Measurements from ENCODE around the gene ZNF70.

Gene ZNF70

GRCh38 chr22:23779083-23779482 lies 28.2 kb upstream of the ZNF70 start:
- DNase-seq (ENCODE audit: low read depth, low spot score): no peak

DNA sequence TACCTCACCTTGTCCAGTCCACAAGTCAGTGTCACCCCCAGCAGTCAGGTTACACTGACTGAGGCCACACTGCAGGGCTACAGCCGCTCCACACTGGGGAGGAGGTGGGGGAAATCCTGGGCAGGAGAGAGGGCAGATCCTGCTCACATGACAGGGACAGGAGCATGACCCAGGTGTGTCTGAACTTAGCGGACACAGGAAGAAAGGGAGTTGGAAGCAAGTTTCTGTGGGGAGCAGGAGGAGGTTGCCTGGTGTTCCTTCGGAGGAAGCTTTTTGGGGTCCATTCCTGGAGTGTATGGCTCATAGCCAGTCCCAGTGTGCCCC lies 27.6 kb upstream of the ZNF70 start:
- DNase-seq (ENCODE audit: low read depth, low spot score): no peak

DNA sequence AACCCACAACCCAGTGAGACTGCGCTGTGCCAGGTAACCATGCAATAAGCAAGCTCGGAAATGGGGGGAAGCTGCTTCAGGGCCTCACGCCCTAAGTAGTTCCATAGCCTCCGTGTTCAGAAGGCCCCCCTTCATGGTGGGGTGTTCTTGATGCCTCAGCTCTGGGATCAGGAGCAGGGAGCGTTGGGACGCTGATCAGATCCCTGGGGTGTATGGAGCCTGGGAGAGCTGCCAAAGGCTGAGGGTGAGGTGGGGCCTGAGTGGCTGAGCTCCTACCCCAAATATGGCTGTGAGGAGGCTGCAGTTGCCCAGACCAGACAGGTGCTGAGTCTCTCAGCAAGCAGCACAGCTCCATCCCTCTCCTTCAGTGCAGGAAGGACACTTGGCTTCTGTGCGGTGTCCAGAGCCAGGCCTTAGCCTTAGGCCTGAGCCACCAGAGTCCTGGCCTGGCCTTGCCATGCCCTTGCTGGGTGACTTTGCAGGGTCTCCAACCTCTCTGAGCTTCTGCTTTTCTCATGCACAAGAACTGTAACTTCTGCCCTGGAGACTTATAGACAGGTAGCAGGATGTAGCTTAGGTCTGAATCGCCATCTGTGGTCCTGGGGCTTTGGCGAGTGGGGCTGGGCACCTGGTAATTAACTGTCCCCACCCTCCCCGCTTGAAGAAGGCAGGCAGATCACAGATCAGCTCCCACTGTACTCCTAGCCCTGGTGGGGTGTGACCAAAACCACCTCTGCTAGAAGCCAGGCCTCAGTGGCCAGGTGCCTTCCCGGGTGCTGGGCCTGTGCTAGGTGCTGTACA lies 27.1 kb upstream of the ZNF70 start:
- DNase-seq (ENCODE audit: low read depth, low spot score): no peak

DNA sequence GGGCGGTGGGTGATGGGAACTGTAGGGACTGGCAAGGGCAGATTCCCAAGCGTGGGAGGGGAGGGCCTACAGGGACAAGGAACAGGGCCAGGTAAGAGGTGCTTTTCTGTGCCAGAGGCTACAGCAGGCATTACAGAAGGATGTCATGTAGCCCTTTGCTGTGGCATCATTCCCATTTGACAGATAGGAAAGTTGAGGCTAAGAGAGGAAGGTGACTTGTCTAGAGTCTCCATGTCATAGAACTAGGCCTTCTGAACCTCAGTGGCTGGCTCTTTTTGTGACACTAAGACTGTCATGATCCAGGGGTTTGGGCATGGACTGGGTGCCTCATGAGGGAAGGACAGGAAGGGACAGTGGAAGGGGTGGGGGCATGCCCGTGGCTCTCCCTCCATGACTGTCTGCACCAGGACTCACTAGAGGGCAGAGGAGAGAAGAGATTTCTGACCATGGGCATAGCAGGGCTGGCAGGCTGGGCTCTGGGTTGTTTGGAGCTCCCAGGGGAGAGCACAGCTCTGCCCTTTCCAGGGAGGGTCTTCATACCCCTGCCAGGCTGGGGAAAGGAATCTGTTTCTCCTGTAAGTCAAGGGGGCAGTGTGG lies 25.0 kb upstream of the ZNF70 start:
- no peak for DNase-seq (ENCODE audit: low read depth, low spot score)

DNA sequence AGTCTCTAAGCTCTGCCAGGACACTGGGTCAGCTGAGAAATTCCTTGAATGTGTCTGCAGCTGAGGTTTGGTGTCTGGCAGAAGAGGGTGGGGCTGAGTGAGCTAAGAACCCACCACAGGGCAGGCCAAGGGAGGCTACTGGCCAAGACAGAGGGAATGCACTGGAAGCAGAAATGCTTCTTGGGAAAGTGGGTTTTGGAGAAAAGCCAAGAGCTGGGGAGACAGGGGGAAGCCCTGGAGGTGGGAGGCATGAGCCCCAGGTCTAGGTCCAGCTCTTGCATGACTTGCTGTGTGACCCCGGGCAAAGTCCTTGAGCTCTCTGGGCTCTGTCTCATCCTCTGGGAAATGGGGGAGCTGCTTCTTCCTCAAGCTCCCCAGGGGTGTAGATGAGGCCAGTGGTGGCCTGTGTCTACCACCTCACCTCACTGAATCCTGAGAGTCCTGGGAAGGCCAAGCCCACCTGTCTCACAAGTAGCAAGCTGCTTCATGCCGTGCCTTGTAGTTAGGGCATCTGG lies 24.1 kb upstream of the ZNF70 start:
- DNase-seq (ENCODE audit: low read depth, low spot score): no peak

- DNase-seq (ENCODE audit: low read depth, low spot score): no peak
Observed at GRCh38 chr22:23774114-23774921, 23.4 kb upstream of the ZNF70 start.

- no peak for DNase-seq (ENCODE audit: low read depth, low spot score)
Observed at GRCh38 chr22:23773483-23774113, 22.7 kb upstream of the ZNF70 start.

GRCh38 chr22:23772649-23773473 lies 21.9 kb upstream of the ZNF70 start, which contains the start of gene MMP11:
TSS of gene MMP11 (plus strand) at chr22:23772849. CDS start at chr22:23772871, 22 bp downstream.
- no peak for DNase-seq (ENCODE audit: low read depth, low spot score)

DNA sequence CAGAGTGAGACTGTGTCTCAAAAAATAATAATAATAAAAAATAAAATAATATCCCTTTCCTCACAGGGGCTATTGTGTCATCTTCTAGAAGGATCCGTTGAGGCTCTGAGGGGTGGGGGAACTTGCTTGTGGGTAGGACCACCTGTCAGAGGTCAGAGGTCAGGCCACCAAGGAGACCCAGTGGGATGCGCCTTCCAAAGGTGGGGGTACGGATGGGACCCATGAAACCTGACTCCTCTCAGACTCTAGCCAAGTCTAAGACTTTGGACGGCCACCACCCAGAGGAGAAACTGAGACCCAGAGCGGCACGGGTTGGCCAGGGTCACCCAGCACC lies 21.4 kb upstream of the ZNF70 start:
- DNase-seq (ENCODE audit: low read depth, low spot score): no peak

GRCh38 chr22:23769321-23769965 lies 18.5 kb upstream of the ZNF70 start:
- DNase-seq (ENCODE audit: low read depth, low spot score): no peak

DNA sequence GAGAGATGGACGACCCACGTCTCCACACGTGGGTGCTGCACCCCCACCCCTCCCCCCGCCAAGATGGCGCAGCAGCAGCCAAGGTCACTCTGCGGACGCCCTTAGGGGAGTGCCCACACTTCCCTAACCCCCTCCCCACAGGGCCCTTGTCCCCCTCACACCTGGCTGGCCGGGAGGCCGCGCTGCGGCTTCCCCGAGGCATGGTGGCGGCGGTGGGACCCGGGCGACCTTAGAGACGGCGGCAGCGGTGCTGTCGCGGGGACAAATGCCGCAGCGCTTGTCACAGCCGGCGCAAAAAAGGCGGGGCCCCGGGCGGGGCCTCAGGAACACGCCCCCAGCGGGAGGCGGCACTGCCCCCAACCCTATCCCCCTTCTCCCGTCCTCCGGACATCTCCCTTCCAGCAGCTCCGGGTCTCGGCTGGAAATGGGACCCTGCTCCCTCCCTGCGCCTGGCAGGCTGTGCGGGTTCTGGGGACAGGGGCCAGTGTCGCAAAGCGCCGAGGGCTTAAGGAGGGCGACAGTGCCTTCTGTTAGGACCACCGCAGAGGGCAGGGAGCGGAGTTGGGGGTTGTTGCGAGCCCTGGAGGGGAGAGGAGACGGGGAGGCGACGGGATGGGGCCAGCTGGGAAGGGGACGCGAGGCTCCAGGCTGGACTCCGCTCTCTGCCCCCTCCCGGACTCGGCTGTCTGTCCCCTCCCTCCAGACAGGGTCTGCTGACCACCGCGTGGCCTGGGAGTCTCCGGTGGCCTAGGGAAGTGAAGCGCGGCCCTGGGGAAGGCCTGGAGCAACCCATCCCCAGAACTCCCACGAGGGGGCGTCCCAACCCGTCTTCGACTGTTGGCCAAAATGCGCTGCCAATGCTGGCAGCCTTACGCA lies 17.0 kb upstream of the ZNF70 start, which contains the start of gene CHCHD10:
TSS of gene CHCHD10 (minus strand) at position 300 of the 876 bp plus-strand sequence. CDS start at position 202, 98 bp downstream.
- peak; percentile 18 for DNase-seq (ENCODE audit: low read depth, low spot score)

GRCh38 chr22:23767303-23767672 lies 16.4 kb upstream of the ZNF70 start:
- DNase-seq (ENCODE audit: low read depth, low spot score): no peak

DNA sequence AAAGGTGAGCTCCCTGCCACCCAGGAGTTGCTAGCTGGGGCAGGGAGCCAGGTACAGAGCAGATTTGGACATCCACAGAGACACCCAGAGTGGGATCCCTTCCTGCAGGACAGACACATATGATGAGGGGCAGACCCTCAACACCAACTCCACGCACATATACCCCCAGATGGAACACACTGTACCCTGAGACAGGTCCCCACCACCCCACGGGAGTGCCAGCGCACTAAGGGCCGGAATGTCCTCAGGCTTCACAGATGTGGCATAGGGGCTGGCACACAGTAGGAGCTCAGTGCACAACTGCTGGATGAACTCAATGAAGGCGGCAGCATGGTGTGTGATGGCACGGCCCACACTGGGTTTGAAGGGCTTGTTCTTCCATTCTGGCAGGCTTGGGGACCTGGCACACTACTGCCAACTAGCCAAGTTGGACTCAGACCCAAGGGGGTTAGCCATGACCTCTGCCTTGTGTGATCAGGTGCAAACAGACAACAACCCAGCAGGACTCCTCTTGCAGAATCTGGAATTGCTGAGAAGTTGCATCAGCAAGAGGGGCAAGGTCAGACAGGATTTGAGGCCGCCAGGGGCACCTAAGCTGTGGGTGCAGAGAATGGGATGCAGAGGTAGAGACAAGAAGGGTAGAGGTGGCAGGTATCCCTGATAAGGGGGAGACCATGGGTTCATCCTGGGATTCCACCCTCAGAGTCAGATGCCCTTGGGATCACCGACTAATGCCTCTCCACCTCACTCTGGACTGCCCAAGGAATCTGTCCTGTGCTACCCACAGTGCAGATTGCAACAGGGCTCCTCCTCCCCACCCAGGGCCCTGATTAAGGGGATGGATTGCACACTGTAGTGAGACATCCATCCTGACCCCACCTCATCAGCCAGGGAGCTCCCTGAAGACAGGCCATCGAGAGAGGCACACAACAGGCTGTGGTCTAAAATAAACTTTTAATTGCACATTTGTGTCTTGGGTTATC lies 14.3 kb upstream of the ZNF70 start:
- DNase-seq (ENCODE audit: low read depth, low spot score): no peak

GRCh38 chr22:23763954-23764353 lies 13.0 kb upstream of the ZNF70 start:
- DNase-seq (ENCODE audit: low read depth, low spot score): no peak

GRCh38 chr22:23763579-23763945 lies 12.7 kb upstream of the ZNF70 start:
- no peak for DNase-seq (ENCODE audit: low read depth, low spot score)

DNA sequence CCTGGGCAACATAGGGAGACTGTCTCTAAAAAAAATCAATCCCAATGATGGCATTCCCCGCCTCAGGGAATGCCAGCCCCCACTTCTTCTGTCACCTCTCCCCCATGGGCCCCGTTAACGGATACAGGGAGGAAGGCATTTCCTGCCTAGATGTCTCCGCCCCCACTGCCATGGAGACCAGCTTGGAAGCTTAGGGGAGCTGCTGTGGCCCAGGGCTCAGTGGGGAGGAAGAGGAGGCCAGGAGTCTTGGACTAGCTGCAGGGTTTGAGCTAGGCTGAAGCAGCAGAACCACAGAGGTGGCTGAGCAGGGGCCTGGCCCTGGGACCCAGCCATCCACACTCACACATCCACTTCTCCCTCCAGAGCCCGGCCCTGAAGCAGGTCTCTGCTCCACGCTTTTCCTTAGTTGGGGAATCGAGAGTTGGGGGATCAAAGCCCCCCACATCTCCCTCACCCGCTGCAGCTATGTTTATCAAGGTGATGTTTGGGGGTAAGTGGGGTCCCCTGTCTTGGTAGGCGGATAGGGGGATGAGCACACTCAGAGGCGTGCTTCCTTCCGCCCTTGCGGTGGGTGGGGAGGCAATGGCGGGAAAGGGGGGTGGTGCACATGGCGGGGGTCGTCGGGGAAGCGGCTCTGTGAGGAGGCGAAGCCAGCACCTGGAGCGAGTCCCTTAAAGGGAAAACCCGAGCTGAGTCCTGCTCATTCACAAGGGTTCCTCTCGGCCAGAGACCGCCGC lies 12.1 kb upstream of the ZNF70 start, which contains the start of gene C22orf15:
TSS of gene C22orf15 (plus strand) at position 149 of the 737 bp plus-strand sequence. CDS start at position 466, 317 bp downstream.
- no peak for DNase-seq (ENCODE audit: low read depth, low spot score)

DNA sequence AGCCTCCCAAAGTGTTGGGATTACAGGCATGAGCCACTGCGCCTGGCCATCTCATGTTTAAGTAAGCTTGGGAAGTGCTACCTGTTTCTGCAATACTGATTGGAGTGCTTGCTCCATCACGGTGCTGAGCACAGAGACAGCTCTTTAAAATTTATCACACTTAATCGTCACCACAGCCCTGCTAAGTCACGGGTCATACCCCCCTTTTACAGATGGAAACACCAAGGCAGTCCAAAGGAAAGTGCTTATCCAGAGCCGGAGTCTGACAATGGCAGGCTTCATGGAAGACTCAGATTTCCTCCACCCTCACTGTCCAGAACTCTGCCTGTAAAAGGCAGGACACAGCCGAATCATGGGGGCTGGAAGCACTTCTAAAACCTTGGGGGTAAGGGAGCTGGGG lies 9.1 kb upstream of the ZNF70 start:
- DNase-seq (ENCODE audit: low read depth, low spot score): no peak

DNA sequence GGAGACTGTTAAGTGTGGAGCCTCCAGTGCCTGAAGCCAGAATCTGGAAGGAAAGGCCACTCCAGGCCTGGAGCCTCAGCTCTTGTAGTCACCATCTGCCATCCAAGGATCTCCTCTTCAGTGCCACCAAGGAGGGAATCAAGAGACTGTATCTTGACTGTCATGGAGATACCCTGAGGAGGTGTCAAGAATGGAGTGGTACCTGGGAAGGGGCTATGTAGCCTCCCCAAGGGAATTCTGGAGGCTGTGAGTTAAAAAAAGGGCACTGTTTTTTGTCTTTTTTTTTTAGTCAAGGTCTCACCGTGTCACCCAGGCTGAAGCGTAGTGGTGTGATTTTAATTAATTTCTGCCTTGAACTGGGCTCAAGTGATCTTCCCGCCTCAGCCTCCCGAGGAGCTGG lies 8.7 kb upstream of the ZNF70 start:
- DNase-seq (ENCODE audit: low read depth, low spot score): no peak
